Keratinocyte (primary cell): Measurements from ENCODE around the gene PSMB1.

ENCODE experiments used
- EZH2 ChIP-seq: IDR thresholded peaks from one replicate; pipeline ENCODE4 v1.6.1; 2012; ENCODE audit warnings: inconsistent platforms, mild to moderate bottlenecking, low read length, moderate library complexity
- TF ChIP-seq, protein P1 (sequence below), 3 experiments: IDR thresholded peaks in 1 of 3; conservative IDR thresholded peaks in 1 of 3; optimal IDR thresholded peaks in 1 of 3; 2 replicates in 2 of 3; 3 replicates in 1 of 3; pipeline versions ENCODE3 to v1.5.1; 2011; ENCODE audit warnings: low read length in 3 of 3, mild to moderate bottlenecking in 3 of 3, moderate library complexity in 2 of 3, control low read depth in 1 of 3, inconsistent platforms in 1 of 3; ENCODE audit not compliant: insufficient read depth in 2 of 3; ENCODE audit errors: extremely low read depth in 1 of 3

DNA sequence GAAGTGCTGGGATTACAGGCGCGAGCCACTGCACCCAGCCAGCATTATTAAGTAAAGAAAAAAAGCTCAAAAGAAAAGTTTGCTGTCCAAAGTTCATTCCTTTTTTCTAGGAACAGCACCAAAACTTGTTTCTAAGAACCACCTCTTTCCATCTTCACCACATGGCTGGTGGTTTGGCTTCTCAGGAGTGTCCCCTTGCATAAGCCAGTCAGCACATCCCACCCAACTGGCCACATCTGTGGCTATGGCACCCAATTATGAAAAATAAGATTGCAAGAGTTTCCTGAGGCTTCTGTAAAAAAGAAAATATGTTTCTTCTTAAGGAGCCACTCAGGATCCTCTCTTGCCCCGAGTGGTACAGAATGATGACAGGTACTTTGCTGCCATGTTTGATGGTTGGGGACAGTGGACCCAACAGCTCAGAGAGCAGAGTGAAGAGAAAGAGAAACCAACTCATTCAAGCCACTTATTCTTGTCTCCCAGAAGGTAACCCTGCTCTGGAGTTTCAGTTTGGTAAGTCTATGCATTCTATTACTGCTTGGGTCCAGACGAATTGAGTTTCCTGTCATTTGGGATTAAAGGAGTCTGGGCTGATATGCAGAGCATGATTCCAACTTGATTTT is 65.3 kb downstream of the PSMB1 start:
- TF ChIP-seq, protein P1, sequence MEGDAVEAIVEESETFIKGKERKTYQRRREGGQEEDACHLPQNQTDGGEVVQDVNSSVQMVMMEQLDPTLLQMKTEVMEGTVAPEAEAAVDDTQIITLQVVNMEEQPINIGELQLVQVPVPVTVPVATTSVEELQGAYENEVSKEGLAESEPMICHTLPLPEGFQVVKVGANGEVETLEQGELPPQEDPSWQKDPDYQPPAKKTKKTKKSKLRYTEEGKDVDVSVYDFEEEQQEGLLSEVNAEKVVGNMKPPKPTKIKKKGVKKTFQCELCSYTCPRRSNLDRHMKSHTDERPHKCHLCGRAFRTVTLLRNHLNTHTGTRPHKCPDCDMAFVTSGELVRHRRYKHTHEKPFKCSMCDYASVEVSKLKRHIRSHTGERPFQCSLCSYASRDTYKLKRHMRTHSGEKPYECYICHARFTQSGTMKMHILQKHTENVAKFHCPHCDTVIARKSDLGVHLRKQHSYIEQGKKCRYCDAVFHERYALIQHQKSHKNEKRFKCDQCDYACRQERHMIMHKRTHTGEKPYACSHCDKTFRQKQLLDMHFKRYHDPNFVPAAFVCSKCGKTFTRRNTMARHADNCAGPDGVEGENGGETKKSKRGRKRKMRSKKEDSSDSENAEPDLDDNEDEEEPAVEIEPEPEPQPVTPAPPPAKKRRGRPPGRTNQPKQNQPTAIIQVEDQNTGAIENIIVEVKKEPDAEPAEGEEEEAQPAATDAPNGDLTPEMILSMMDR (optimal IDR thresholded peaks at IDR 0.05 in 1 of 3, IDR thresholded peaks at IDR 0.05 in 1 of 3, conservative IDR thresholded peaks at IDR 0.05 in 1 of 3; ENCODE audit: extremely low read depth in 1 of 3, insufficient read depth in 2 of 3, low read length in 3 of 3), result no peak
- TF ChIP-seq EZH2, result no peak
